ENCODE data around the gene MKLN1. TPM values are rescaled to one million over a fixed set of nuclear protein-coding genes. Genes with fewer than 3 reads are reported as not detected.
A peak's percentile ranks its signal among the peaks of the same experiment; 100 is the strongest.

The MKLN1 gene
- polyA plus RNA-seq, 1 of the 3 experiments (the other 2 are of a cell fraction): 11.0 TPM

- WGBS (ENCODE audit: low lambda C conversion rate): 87% methylated on average over 18 of the region's 18 CpGs
- peaks cover 38 to 47% of the 10 kb centered on the region in 2 experiments for H3K4me1 ChIP-seq (ENCODE audit: control insufficient read depth in 1 of 2, insufficient read depth in 2 of 2, low read depth in 1 of 2, low read length in 1 of 2)
These were observed 213.0 kb downstream of the MKLN1 start for GRCh38 chr7:131540491-131541162.

DNA sequence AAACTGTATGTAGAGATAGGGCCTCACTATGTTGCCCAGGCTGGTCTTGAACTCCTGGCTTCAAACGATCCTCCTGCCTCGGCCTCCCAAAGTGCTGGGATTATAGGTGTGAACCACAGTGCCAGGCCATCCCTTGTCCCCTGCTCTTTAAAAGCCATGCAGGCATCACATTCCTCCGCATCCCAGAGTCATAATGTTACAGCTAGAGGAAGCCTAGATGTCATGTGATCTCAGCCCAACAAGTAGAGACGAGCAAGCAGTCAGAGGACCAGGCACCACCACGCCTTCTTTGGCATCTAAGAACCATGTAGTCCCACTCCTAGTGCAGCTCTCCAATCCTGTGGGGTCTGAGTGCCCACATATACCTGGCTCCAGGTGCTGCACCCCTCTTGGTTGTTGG is 215.6 kb downstream of the MKLN1 start:
- ChIA-PET CTCF (interaction anchor here (1.8 to 15.1 kb wide), 9 partner anchors 9 to 646 kb away, joined by 7 to 160 read pairs (median 38); partner anchors contain the start of gene PODXL), POLR2A (no interaction called here)
- Histone ChIP-seq H3K4me3 (ENCODE audit: low read depth in 2 of 2, low read length in 1 of 2) (no peak overlapping the region), H3K4me1 (ENCODE audit: control insufficient read depth in 1 of 2, insufficient read depth in 2 of 2, low read depth in 1 of 2, low read length in 1 of 2) (peaks cover 35% of the 10 kb centered on the region in 2 experiments), H4K20me1 (ENCODE audit: insufficient read depth) (peaks cover 97% of the 10 kb centered on the region), H2AFZ (ENCODE audit: low read depth) (no peak overlapping the region), H3F3A (replicated peaks; ENCODE audit: insufficient read depth) (peaks cover 44% of the 10 kb centered on the region), H3K9ac (no peak overlapping the region), H3K4me2 (no peak overlapping the region), H3K9me2 (no peaks in the 10 kb centered on the region), H3K79me2 (ENCODE audit: insufficient read depth) (peaks cover 100% of the 10 kb centered on the region), H3K9me3 (no peaks in the 10 kb centered on the region), H3K27me3 (ENCODE audit: insufficient read depth) (no peaks in the 10 kb centered on the region), H3K36me3 (replicated peaks in 1 of 2; ENCODE audit: control insufficient read depth in 1 of 2, insufficient read depth in 2 of 2, low read length in 1 of 2) (peaks cover 0 to 7% of the 10 kb centered on the region in 2 experiments), H3K27ac (ENCODE audit: low read depth in 2 of 2, low read length in 1 of 2) (peak overlapping the region in 1 of 2 experiments; percentile 64; a peak in 2 of 4 replicates)
- no peak for DNase-seq
- WGBS (ENCODE audit: low lambda C conversion rate): 98% methylated on average over 3 of the region's 5 CpGs
- TF ChIP-seq CHD2 (IDR thresholded peaks at IDR 0.05; ENCODE audit: low read length, partially characterized antibody) (no peak), TEAD4 (IDR thresholded peaks at IDR 0.05; ENCODE audit: borderline replicate concordance, insufficient read depth) (no peak), FOXJ3 (CRISPR knock-in tag; IDR thresholded peaks at IDR 0.05) (no peak), NRF1 (IDR thresholded peaks at IDR 0.05; ENCODE audit: low read depth, low read length) (no peak), NFIC (IDR thresholded peaks at IDR 0.05; ENCODE audit: borderline replicate concordance) (no peak), SIN3A (IDR thresholded peaks at IDR 0.05; ENCODE audit: borderline replicate concordance, low read depth, low read length) (no peak), RAD21 (IDR thresholded peaks at IDR 0.05; ENCODE audit: low read length) (no peak), GATA2 (CRISPR knock-in tag; IDR thresholded peaks at IDR 0.05) (no peak), JUND (IDR thresholded peaks at IDR 0.05) (no peak), IRF3 (IDR thresholded peaks at IDR 0.05; ENCODE audit: low read depth, low read length) (no peak), RCOR1 (IDR thresholded peaks at IDR 0.05; ENCODE audit: low read length) (no peak), TAF1 (IDR thresholded peaks at IDR 0.05; ENCODE audit: borderline replicate concordance, low read depth, low read length) (no peak), RXRA (IDR thresholded peaks at IDR 0.05; ENCODE audit: borderline replicate concordance, low read depth) (no peak)
- TF ChIP-seq, protein P1, sequence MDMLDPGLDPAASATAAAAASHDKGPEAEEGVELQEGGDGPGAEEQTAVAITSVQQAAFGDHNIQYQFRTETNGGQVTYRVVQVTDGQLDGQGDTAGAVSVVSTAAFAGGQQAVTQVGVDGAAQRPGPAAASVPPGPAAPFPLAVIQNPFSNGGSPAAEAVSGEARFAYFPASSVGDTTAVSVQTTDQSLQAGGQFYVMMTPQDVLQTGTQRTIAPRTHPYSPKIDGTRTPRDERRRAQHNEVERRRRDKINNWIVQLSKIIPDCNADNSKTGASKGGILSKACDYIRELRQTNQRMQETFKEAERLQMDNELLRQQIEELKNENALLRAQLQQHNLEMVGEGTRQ (IDR thresholded peaks at IDR 0.05; ENCODE audit: borderline replicate concordance, low read depth, low read length): no peak
- TF ChIP-seq, protein P2, sequence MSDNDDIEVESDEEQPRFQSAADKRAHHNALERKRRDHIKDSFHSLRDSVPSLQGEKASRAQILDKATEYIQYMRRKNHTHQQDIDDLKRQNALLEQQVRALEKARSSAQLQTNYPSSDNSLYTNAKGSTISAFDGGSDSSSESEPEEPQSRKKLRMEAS (IDR thresholded peaks at IDR 0.05; ENCODE audit: low read depth): no peak
- TF ChIP-seq, protein P3, sequence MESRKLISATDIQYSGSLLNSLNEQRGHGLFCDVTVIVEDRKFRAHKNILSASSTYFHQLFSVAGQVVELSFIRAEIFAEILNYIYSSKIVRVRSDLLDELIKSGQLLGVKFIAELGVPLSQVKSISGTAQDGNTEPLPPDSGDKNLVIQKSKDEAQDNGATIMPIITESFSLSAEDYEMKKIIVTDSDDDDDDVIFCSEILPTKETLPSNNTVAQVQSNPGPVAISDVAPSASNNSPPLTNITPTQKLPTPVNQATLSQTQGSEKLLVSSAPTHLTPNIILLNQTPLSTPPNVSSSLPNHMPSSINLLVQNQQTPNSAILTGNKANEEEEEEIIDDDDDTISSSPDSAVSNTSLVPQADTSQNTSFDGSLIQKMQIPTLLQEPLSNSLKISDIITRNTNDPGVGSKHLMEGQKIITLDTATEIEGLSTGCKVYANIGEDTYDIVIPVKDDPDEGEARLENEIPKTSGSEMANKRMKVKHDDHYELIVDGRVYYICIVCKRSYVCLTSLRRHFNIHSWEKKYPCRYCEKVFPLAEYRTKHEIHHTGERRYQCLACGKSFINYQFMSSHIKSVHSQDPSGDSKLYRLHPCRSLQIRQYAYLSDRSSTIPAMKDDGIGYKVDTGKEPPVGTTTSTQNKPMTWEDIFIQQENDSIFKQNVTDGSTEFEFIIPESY (IDR thresholded peaks at IDR 0.05; ENCODE audit: borderline replicate concordance, low read depth): no peak

More at GRCh38 chr7:131540491-131541162, 213.0 kb downstream of the MKLN1 start:
- peaks cover 48% of the 10 kb centered on the region for H3F3A ChIP-seq (replicated peaks; ENCODE audit: insufficient read depth)
- ChIA-PET CTCF (interaction anchor here (0.9 to 10.5 kb wide), 4 partner anchors 27 to 117 kb away, joined by 3 to 160 read pairs (median 28); no protein-coding TSS in a partner anchor), POLR2A (no interaction called here)
- no peaks in the 10 kb centered on the region for H3K9me2 ChIP-seq
- peaks cover 96% of the 10 kb centered on the region for H4K20me1 ChIP-seq (ENCODE audit: insufficient read depth)
- no peak overlapping the region for H3K9ac ChIP-seq
- H3K4me2 ChIP-seq: no peak overlapping the region
- H3K27ac ChIP-seq (ENCODE audit: low read depth in 2 of 2, low read length in 1 of 2): peak overlapping the region in 1 of 2 experiments; percentile 64; a peak in 2 of 4 replicates
- H3K79me2 ChIP-seq (ENCODE audit: insufficient read depth): peaks cover 100% of the 10 kb centered on the region
- H3K36me3 ChIP-seq (replicated peaks in 1 of 2; ENCODE audit: control insufficient read depth in 1 of 2, insufficient read depth in 2 of 2, low read length in 1 of 2): peaks cover 0 to 13% of the 10 kb centered on the region in 2 experiments
- peak; percentile 19 for TF ChIP-seq CTCF (IDR thresholded peaks at IDR 0.05)
- TF ChIP-seq CHD2 (IDR thresholded peaks at IDR 0.05; ENCODE audit: low read length, partially characterized antibody): no peak
- no peaks in the 10 kb centered on the region for H3K9me3 ChIP-seq
- DNase-seq: no peak
- no peak overlapping the region for H2AFZ ChIP-seq (ENCODE audit: low read depth)
- H3K4me3 ChIP-seq (ENCODE audit: low read depth in 2 of 2, low read length in 1 of 2): no peak overlapping the region
- no peaks in the 10 kb centered on the region for H3K27me3 ChIP-seq (ENCODE audit: insufficient read depth)

Data from SK-N-SH (cell line).